NOMO-1 treated with dmso at 0.1 percent for 144 hours (cell line): Measurements from ENCODE around the gene AP2M1.

ENCODE experiments used
- DNase-seq: peaks from one replicate; lab custom pipeline; 2025; ENCODE audit not compliant: unreplicated experiment; lab: John Stamatoyannopoulos, UW

AP2M1 gene

DNA sequence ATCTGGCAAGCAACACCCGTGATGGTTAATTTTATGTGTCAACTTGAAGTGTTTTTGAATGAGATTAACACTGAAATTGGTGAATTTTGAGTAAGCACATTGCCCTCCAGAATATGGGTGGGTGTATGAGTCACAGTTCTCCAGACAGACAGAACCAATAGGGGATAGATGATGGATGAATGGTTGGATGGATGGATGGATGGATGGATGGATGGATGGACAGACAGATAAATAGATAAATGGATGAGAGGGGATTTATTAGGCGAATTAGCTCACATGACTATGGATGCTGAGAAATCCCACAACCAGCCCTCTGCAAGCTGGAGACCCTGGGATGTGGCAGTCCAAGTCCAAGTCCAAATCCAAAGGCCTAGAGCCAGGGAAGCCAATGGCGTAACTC is 49.3 kb downstream of the AP2M1 start:
- no peak for DNase-seq

DNA sequence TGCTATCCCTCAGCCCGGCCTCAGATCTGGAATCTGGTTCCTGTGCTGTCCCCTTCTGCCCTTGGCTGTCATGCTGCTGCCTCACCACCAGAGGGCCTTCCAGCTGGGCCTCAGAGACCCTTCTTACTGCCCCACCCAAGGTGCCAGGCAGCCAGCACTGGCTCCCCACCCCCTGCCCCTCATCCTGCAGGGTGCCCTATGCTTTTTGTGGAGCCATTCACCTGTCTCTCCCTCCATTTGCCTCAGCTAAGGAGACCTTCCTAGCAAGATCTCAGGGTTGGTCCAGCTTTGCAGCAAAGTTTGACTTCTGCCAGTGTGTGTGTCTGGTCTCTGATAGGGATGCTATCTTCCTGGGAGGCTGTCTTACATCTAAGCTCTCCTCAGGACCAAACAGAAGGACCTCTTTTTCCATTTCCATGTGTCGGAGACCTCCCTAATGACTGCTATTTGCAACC is 52.9 kb downstream of the AP2M1 start:
- no peak for DNase-seq

DNA sequence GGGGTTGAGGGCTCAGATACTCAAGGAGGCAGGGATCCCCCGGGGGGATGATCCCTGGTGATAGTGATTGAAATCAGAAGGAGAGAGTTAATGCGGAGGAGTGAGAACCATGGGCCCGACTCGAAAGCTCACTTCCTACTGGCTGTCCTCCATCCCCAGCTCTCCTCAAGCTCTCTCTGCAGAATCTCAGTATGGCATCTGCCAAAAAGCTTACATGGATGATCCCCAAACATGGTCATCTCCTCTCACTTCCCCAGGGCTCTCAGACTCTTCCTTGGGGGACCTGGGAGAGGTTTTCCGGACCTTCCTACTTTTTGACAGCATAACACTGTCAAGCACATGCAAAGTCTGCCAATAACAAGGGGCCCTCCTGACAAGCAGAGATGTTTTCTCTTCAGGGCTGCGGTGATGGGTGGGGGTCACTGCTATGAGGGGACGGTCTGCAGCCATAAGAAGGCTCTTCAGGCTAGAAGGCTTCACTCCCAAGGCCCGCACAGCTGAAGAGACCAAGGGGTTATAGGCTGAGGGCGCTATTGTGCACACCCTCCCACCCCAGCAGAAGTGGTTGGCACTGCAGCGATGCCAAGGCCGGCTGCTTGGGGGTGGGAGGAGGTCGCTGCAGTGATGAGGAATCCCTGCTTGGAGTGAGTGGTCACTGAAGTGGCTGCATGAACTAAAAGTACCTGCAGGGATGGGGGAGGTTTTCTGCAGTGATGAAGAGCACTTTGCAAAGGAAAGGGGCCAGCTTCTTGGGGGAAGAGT is 53.9 kb downstream of the AP2M1 start:
- no peak for DNase-seq

- DNase-seq = peak; percentile 37
Measured at GRCh38 chr3:184229394-184230080, 54.9 kb downstream of the AP2M1 start, which contains the start of gene VWA5B2. Gene VWA5B2, plus strand, starts transcription at chr3:184229585. Its CDS starts 944 bp downstream, at chr3:184230529.

DNA sequence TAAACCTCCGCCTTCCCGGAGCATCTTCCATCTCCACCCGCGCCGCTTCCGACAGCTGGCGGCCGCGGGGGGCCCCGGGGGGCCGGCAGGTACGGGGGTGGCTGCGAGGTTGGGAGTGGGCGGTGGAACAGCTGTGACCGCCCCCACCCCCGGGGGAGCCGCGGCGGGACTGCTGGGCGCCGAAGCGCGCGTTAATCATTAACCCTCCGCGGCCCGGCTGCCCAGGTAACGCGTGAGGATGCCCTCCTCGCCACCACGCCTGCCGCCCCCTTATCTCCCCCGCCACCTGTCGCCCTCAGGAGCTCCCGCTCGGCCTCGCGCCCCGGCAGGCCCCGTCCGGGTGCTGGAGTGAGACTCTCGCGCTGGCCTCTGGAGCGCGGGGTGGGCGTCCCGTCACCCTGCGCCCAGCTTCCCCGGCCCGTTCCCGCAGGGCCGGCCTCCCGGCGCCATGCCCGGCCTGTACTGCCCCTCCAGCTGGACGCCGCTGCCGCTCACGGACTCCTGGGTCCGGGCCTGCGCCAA is 55.5 kb downstream of the AP2M1 start:
- no peak for DNase-seq

GRCh38 chr3:184230603-184231528 is 56.2 kb downstream of the AP2M1 start:
- DNase-seq = no peak

DNA sequence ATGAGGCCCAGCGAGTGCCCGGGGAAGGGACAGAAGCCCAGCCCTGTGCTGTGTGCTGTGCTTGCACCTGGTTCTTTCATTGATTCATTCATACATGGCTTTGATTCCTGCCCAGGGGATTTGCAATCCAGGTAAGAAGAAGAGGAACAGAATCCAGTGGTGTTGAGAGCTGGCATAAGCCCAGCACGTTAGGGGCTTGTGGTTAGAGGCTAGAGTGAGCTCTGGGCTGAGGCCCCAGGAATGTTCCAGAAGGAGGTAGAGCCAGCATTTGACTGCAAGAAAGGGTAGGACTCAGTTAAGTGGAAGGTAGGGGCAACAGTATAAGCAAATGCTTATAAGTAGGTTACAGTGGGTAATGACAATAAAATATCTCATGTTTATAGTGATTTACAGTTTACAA is 57.0 kb downstream of the AP2M1 start:
- no peak for DNase-seq

DNA sequence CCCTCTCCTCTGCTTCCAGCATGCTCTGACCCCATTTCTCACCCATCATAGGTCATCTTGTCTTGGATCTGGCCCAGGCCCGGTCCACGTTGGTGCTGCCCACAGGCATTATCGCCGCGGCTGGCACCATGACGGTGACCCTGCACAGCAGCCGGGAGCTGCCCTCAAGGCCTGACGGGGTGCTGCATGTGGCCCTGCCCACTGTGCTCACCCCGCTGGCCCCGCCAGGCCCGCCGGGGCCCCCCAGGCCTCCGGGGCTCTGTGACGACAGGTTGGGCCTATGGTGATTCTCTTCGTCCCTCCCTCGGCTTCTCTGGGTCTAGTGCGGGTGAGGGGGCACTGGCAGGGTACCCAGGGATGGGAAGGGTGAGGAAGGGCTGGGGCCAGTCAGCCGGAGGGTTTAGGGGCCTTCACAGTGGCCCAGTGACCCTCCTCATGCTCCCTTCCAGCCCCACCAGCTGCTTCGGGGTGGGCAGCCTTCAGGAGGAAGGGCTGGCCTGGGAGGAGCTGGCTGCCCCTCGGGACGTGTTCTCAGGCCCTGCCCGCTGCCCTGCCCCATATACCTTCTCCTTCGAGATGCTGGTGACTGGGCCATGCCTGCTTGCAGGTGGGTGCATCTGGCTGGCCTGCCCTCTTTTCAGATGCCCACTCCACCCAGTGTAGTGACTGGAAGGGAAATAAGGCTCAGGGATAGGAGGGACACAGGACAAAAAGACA is 58.6 kb downstream of the AP2M1 start:
- no peak for DNase-seq
